PFSK-1 (cell line): Measurements from ENCODE around the gene TEX14.
A peak's percentile ranks its signal among the peaks of the same experiment; 100 is the strongest.

Source experiments
- FOXP2 ChIP-seq: optimal IDR thresholded peaks from 2 replicates; pipeline ENCODE3; 2011; ENCODE audit warnings: borderline replicate concordance, control low read depth, inconsistent platforms; ENCODE audit not compliant: insufficient read depth; ENCODE audit errors: extremely low read length, extremely low read depth
- POLR2AphosphoS5 ChIP-seq: IDR thresholded peaks from 2 replicates; pipeline ENCODE4 v1.6.1; 2012; ENCODE audit warnings: low read depth, mild to moderate bottlenecking, control low read depth, low read length, moderate library complexity
- REST ChIP-seq, 2 experiments: IDR thresholded peaks; 2 replicates each; pipeline versions ENCODE4 v1.6.1 to v1.8.0; 2011 to 2012; ENCODE audit warnings: low read depth in 2 of 2, low read length in 2 of 2, control low read depth in 1 of 2, inconsistent platforms in 1 of 2, mild to moderate bottlenecking in 1 of 2, moderate library complexity in 1 of 2; ENCODE audit not compliant: insufficient read depth in 1 of 2
- SIN3A ChIP-seq: IDR thresholded peaks from 2 replicates; pipeline ENCODE4 v1.6.1; 2012; ENCODE audit warnings: mild to moderate bottlenecking, low read length, moderate library complexity, borderline replicate concordance; ENCODE audit not compliant: insufficient read depth
- TAF1 ChIP-seq: IDR thresholded peaks from 2 replicates; pipeline ENCODE4 v1.6.1; 2012; ENCODE audit warnings: low read length, control low read depth, borderline replicate concordance; ENCODE audit not compliant: insufficient read depth

DNA sequence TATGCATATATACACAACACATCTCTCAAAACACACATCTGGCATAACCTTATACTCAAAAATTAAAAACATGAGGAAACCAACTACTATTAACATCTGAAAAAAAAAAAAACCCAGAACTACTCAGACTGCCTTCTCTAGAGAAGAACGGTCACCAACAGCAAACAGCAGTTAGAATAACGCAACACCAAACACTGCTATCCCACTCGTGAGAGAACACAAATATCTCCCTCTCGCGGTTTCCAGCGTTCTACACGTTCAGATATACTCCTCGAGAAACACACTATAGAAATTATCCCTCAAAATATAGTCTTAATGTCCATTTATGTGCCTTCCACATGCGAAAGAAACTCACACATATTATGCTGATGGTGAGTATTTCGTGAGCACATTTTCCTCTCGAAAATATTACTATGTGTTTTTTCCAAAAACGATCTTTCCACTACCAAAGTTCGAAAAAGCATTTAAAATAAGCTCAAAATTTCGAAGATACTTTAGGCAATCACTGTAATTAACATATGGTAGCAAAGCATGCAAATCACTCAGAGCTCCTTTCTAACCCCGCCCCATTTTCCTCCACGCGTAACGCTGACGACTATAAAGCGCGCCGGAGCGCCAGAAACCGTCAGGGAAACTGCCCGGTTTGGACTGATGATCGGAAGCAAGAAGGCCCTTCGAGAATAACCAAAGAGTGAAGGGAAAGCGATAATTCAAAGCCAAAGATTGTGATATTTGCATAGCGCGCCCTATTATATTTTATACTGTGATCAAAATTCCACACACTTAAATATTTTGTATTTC, 60.1 kb downstream of the TEX14 start:
- peak; percentile 94; the same call in 1 of the 2 replicates for TF ChIP-seq TAF1
- peak; percentile 100 for TF ChIP-seq SIN3A
- peak; percentile 100 for TF ChIP-seq POLR2AphosphoS5
- peak in 1 of 2 experiments; percentile 70; a peak in 1 of 4 replicates for TF ChIP-seq REST (IDR thresholded peaks at IDR 0.05; ENCODE audit: insufficient read depth in 1 of 2, low read depth in 2 of 2, low read length in 2 of 2)
- no peak for TF ChIP-seq FOXP2
